Dedifferentiated amniotic fluid mesenchymal stem cell (primary cell): ENCODE measurements around the gene NFAM1.

Source experiments
- DNase-seq: peaks from one replicate; pipeline ENCODE4 v3.0.0-alpha.2; 2016; ENCODE audit errors: extremely low spot score

Gene NFAM1

DNA sequence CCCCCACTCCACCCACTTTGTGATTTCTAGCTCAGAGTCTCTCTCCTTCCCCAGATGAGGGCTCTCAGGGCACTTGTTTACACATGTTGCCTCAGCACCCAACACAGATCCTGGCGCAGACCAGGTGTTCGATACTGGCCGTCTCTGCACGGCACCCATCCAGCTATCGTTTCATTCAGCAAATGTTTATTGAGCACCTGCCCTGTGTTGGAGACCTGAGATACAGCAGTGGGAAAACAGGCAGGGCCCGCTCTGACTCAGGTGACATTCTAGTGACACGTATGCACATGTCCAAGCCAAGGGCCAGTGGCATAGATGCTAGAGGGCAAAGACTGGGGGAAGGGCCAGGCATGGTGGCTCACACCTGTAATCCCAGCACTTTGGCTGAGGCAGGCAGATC, 71.9 kb downstream of the NFAM1 start:
- no peak for DNase-seq

DNA sequence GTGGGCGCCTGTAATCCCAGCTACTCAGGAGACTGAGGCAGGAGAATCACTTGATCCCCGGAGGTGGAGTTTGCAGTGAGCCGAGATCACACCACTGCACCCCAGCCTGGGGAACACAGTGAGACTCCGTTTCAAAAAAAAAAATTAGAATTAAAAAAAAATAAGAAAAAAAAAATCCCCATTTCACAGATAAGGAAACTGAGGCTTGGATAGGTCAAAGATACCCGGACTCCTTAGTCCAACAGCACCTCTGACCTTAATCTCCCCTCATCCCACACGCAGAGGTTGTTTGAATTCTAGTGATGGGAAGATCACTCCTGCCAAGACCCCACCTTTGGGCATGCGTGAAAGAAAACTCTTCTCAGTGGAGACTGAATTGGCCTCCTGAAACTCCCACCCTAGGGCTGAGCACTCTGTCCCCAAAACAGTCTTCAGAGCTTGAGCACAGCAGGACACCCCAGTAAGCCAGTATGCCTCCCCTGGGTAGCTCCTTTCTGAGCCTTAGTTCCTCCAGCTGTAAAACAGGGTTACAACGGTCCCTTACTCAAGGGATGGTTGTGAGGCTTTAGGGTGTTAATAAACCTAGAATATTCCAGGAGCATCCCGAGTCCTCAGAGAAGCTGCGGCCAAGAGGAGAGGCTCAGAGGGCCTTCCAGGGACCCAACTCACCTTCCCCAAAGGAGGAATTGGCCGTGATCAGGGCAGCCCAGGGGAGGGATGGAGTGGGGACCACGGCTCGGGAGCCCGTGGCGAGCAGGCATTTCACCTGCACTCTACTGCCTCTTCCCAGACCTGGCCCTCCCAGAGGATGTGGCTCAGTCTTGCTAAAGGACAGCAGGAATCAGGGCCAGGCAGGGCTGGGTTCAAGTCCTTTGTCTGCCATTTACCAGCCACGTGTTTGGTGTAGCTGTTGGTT, 73.3 kb downstream of the NFAM1 start:
- DNase-seq, result no peak

DNA sequence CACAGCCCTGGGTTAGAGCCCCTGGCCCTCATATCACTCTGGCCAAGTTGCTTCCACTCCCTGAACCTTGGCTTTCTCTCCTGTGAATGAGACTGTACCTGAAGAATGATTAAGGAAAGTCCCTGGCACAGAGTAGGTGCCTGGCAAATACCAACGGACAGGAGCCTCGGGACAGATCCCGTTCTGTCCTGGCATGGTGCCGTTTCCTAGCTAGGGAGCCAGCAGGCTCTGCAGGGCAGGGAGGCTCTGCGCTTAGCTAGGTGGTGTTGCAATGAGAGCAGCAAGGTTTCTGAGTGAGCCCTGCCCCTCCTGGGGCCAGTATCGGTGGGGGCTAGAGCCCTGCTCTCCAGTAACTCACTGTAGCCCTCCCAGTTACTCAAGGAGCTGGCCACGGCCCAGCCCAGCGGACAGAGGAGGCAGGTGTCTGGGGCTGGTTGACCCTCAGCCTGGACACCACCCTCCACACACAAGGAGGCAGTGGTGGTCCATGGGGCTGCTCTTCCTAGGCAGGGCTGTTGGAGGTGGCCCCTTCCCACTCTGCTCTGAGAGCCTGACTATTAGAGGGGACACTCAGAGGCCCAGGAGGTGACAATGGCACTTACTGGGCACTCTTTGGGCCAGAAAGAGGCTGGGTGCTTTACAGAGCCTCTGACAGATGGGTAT, 74.4 kb downstream of the NFAM1 start:
- DNase-seq, result no peak

DNA sequence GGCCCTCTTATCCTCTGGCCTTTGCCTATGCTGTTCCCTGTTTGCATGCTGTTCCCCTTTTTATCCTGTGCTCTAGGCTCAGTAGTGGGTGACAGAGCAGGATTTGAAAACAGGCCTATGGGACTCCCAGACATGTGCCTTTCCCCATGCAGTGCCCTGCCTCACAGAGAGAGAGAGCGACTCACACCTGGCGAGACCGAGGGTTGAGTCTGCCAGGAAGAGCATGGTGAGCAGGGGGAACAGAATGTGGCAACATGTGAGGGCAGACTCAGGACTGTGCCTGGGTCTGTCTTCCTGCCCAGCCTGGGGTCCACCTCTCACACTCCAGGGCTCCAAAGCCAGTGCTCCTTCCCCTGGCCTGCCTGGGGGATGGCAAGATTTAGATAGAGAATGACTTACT, 75.0 kb downstream of the NFAM1 start:
- no peak for DNase-seq

DNA sequence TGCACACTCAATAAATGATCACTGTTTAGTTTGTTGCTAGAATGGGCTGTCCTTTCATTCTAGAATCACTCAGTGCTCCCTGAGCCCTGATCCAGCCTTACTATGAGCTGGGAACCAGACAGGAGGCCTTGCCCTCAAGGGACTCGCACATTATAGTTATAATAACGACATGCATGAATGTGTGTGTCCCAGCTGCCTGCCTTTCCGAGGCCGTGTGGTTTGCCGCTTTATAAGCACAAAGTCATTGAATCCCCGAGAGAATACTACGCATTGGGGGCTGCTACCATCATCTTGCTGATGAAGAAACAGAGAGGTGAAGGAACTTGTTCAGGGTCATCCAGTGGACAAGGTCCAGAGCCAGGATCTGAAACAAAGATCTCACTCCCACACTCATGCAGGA, 75.7 kb downstream of the NFAM1 start:
- DNase-seq, result no peak

DNA sequence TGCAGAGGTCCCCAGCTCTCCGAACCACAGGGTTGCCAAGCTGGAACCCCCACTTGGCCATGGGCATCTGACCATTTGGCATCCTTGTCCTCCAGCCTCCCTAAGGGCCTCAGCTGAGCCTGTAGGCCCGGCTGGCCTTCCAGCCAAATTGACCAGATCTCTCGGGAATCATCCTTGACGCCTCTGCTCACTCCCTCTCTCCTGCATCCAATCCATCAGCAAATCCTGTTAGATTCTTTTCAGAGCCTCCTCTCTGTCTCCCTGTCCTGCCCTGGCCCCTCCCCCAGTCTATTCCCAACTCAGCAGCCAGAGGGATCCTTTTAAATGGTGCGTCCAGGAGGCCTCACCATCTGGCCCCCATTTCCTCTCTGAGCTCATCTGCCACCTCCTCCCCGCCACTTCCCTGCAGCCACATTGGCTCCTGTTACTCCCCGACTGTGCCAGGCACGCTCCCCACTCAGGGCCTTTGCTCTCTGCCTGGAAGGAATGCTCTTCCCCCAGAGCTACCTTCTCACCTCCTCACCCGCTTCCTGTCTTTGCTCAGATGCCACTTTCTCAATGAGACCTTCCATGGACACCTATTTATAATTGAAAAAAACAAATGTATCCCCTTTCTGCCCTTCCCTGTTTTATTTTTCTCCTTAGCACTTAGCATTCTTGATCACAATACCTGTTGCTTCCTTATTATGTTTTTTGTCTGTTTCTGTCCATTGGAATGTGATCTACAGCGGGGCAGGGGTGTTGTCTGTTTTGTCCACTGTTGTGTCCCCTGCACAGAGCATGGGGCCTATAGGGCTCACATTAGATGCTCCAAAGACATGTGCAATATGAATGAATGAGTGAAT, 78.1 kb downstream of the NFAM1 start:
- no peak for DNase-seq

DNA sequence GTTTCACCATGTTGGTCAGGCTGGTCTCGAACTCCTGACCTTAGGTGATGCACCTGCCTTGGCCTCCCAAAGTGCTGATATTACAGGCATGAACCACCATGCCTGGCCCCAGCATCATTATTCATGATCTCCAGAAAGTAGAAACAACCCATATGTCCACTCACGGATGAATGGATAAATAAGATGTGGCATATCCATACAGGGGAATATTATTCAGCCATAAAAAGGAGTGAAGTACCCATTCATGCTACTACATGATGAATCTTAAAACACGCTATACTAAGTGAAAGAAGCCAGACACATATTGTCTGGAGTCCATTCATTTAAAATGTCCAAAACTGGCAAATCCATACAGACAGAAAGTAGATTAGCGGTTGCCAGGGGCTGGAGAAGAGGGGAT, 81.8 kb downstream of the NFAM1 start:
- DNase-seq, result no peak

DNA sequence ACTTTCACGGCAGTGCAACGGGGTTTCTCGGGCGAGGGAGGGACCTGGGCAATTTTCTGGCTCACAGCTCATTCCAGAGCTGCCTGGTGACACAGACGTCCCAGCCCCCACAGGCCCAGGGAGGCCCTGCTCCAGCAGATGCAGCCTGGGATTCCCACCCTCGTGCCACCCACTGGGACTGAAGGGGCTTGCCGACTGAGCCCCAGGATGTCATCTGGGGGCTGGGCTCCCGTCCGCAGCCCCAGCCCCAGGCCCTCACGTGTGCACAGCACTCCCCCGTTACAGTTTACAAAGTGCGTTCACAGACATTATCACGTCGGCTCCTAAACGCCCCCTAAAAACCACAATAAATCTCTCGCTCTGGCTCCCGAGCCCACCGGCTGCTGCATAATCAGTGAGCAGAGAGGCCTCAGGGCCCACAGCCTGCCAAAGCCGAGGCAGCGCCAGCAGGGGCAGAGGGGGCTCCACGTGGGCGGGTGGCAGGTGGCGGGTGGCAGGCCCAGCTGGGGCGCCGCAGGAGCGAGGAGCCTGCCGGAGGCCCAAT, 84.8 kb downstream of the NFAM1 start:
- no peak for DNase-seq

DNA sequence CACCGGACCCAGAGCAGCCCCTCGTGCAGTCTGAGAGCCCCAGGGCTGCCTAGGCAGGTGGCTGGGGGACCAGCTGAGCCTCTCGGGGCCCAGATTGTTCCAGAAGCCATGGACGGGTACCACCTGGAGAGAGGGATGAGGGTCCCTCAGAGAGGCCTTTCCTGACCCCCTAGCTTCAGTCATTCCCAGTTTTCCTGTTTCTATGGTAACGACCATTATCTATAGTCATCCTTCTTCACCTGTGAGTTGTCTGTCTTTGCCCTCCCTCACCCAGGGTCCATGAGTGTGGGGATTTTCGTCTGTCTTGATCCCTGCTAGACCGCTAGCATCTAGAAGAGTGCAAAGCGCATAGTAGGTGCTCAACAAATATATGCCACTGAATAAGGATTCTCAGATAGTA, 85.5 kb downstream of the NFAM1 start:
- no peak for DNase-seq

DNA sequence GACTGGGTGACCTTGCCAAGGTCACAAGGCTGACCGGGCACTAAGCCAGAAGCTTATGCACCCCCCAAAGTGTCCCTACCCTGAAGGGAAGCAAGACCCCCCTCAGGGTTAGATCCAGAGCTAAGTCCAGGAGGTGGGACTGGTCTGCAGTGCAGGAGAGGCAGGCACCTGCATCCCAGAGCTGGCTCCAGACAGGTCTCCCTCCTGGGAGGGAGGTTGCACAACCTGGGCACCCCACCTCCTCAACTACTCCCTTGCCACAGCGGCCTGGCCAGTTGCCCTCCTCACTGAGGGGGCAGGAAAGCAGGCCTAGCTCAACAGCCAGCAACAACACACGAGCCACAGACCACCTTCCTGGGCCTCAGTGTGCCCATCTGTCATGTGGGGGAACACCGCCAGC, 86.7 kb downstream of the NFAM1 start:
- no peak for DNase-seq

DNA sequence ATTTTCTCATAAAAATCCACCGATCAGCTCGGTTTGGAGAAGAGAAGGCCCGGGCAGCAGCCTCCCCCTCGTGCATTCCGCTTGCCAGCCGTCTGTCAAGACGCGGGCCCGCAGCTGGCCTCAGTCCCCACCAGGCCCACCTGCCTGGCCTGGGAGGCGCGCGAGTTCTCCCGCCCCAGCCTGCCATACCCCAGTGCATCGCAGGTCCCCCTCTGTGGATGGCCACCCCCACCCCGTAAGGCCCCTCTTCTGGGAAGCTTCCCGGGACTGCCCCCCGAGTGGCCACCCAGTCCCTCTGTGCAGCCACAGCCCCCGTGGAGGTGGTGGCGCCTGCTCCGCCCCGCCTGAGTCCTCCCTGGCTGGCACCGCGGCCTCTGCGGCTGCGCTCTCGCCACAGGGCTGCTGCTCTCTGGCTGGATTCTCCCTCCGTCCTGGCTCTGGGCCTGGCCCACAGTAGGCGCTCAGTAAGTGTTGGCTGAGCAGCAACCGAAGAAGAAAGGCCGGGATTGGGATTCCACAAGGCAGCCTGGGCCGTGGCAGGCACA, 87.8 kb downstream of the NFAM1 start:
- no peak for DNase-seq

DNA sequence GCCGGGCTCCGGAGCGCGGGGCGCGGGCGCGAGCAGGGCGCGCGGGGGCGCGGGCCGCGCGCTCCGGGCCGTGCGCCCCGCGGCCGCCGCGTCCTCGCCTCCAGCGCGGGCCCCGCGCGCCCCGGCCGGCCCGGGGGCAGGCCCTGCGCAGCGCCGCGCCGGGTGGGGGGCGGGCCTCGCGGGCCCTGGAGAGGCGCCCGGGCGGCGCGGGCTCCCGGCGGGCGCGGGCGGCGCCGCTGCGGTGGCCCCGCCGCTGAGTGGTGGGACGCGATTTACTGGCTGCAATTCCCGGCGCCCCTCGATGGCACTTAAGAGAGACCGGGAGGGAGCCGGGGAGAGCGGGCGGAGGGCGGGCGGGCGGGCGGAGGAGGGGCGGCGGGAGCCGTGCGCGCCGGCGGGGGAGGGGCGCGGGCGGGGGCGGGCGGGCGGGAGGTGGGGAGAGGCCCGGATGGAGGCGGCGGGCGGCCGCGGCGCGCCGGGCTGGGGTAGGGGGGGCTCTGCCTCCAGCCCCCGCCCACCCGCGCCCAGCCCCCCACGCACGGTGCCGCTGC, 88.6 kb downstream of the NFAM1 start:
- DNase-seq, result no peak

DNA sequence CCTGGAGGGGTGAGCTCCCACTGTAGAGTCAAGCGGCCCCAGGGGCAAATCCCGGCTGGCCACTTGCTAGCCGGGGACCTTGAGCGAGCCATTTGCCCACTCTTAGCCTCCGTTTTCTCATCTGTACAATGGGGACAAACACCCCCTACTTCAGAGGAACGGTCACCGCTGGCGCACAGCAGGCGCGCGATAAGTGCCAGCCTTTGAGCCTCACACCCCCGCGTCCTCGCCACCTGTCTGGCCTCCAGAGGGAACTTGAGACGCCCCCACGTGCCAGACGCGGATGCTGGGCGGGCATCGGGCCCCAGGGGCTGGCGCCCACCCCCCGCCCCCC, 89.1 kb downstream of the NFAM1 start:
- DNase-seq, result no peak

DNA sequence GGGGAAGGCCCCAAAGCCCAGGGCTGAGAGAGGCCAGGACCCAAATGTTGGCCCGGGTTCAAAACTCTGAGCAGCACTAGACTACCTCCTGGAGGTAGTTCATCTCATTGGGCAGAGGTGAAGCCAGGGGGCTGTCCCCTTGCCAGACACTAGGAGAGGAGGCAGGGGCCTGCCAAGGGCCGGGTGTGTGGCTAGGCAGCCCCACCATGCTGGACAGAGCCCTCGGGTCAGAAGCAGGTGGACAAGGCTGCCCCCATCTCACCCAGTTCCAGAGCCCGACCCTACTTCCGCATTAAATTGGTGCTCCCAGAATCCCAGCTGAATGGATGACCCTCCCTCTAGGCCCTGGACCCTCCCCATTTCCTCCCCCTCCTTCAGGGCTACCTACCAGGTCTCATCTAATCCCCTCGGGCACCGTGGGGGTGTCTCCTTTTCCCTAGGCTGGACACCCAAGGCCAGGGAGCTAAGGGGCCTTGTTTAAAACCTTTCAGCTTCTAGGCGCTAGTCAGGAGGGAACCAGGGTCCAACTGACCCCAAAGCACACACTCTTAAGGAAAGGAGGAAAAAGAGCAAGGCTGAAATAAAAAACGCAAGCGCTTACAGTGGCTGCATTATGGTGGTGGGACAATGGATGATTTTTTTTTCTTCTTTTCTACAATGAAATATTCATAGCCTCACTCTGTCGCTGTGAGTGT, 89.6 kb downstream of the NFAM1 start:
- no peak for DNase-seq

DNA sequence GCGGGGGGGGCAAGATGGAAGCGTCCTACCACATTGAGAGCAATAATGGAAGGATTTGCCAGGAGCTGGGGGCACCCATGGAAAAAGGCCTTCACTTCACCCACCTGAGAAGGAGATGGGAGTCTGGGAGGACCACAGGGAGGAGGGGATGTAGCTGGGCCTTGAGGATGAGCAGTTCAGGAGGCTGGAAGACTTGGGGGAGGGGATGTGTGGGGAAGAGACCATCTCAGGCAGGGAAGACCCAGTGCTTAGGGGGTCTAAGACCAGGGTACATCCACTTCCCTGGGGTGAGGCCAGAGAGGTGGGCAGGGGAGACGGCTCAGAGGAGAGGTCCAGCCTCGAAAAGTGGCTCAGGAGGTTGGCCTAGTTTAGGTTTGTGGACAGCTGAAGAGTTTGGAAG, 90.4 kb downstream of the NFAM1 start:
- DNase-seq, result no peak

DNA sequence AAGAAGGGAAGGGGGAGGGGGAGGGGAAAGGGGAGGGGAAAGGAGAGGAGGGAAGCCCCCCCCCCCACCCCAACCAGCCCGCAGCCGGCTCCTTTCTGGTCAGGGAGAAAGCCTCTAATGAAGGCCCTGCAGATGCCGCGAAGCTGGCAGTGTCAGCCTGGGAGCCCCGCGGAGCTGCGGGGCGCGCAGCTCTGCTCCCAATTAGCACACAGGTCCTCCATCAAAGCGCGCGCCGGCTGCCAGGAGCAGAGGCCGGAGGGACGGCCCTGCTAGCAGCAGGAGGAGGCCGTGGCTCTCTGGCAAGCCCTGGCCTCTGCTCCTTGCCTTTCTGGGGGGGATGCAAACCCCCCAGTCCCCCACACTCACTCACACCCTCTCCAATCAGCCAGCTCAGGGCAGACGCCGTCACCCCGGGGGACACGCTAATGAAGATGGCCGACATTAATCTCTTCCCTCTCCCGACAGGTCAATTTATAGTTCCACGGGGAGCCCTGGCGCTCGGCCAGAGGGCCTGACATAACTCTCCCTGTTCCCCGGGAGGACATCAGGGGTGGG, 91.3 kb downstream of the NFAM1 start:
- DNase-seq, result no peak

DNA sequence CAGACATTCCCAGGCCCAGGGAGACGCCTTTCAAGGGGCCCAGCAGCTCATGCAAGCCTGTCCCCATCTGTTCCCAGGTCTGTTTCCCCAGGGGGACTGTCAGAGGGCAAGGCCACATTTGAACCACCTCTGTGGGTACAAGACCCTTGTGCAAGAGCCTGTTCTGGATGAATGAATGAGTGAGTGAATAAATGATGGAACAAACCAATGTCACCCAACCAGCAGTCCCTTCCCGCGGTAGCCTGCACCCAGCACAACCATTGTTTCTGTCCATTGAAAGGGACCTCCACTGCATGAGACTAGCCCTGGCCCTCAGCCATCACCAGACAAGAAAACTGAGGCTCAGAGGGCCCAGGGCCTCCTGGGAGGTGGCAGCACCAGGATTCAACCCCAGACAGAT, 92.1 kb downstream of the NFAM1 start:
- no peak for DNase-seq

DNA sequence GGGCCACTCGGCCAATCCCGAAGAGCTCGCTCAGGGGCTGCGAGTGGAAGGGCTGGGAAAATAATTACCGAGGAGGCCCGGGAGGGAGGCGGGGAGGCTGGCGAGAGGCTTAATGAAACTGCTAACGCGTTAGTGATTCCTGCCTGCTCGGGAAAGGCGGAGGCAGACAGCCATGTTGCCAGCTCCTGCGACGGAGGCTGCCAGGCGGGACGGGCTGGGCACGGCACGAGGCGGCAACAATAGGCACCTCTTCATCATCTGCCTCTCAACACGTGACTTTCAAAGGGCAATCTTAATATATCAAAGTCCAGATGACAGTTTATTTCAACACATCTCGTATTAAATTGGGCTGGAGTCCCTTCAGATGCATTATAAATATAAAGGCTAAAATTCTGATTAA, 93.7 kb downstream of the NFAM1 start:
- DNase-seq, result no peak

DNA sequence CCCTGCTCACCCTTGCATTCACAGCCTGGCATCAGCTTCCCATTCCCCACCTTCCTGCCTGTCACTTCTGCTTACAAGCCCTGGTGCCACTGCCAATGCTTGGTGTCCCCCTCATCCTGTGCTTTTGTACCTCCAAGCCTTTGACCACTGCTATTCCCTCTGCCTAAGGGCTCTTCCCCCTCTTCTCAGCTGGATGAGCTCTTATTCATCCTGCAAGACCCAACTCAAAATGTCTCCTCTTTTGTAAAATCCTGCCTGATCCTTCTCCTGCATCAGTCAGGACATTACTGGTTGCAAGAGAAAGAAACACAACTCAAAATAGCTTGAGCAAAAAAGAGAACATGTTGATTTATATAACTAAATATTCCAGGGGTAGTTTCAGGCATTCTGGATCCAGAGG, 94.8 kb downstream of the NFAM1 start:
- no peak for DNase-seq

DNA sequence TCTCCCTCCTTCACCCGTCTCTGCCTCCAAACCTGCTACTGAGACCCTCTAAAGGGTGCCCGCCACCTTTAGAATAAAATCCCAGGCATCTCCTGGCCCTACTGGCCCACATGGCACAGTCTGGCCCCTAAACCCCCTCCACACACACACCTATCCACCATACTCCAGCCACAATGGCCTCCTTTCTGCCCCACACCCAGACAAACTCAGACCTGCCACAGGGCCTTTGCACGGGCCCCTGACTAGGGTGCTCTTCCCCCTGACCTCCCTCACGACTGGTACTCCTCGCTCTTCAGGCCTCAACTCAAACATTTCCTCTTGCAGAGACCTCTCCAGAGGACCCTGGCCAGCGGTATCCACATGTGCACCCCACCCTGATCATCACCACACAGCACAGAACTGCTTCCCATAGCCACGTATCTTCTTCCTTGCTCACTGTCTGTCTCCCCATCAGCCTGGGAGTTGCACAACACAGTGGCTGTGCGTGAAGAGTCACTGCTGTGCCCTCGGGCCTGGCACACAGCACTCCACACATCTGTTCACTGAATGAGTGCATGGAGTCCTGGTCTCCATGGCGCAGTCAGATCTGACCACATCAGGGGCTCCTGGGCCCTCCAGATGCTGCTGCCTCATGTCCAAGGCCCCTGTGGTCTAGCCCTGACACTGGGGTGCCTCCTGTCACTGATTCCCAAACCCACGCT, 95.5 kb downstream of the NFAM1 start:
- DNase-seq, result no peak
